Midbrain (tissue), 1 donor: ENCODE measurements around the gene TMEM53.
"Not testable (repeated sequence)": the region's sequence is repeated elsewhere in the genome, so short reads cannot be mapped to it uniquely, and the experiment has no call there.

Source experiments
- DNase-seq: peaks from one replicate; lab custom pipeline; 2025; lab: John Stamatoyannopoulos, UW

The TMEM53 gene

GRCh38 chr1:44674113-44675000, at the start of gene TMEM53, which contains the start of gene ARMH1:
TSS of gene TMEM53 (minus strand) at chr1:44674481. CDS start at chr1:44674391, 90 bp downstream.
TSS of gene ARMH1 (plus strand) at chr1:44674714. CDS start at chr1:44689698, 14,984 bp downstream.
- DNase-seq = peak; percentile 98

- DNase-seq = no peak
These were observed 49.4 kb upstream of the TMEM53 start for GRCh38 chr1:44723496-44724295.

GRCh38 chr1:44723064-44723463, 48.8 kb upstream of the TMEM53 start:
- DNase-seq = no peak

GRCh38 chr1:44721485-44722361, 47.4 kb upstream of the TMEM53 start:
- peak; percentile 20 for DNase-seq

GRCh38 chr1:44720281-44720680, 46.0 kb upstream of the TMEM53 start:
- DNase-seq = no peak

GRCh38 chr1:44719318-44719717, 45.0 kb upstream of the TMEM53 start:
- no peak for DNase-seq

GRCh38 chr1:44718091-44718490, 43.8 kb upstream of the TMEM53 start:
- no peak for DNase-seq

GRCh38 chr1:44717653-44718052, 43.4 kb upstream of the TMEM53 start:
- DNase-seq = no peak

GRCh38 chr1:44717156-44717555, 42.9 kb upstream of the TMEM53 start:
- DNase-seq = no peak

- DNase-seq = peak; percentile 78
These were observed 40.8 kb upstream of the TMEM53 start for GRCh38 chr1:44714944-44715571.

- no peak for DNase-seq
These were observed 40.3 kb upstream of the TMEM53 start for GRCh38 chr1:44714532-44714931.

GRCh38 chr1:44713321-44713781, 39.1 kb upstream of the TMEM53 start:
- no peak for DNase-seq

- peak; percentile 39 for DNase-seq
These were observed 33.9 kb upstream of the TMEM53 start for GRCh38 chr1:44707959-44708831.

GRCh38 chr1:44707112-44707881, 33.0 kb upstream of the TMEM53 start:
- no peak for DNase-seq

- no peak for DNase-seq
These were observed 31.7 kb upstream of the TMEM53 start for GRCh38 chr1:44705938-44706337.

- DNase-seq = no peak
These were observed 31.2 kb upstream of the TMEM53 start for GRCh38 chr1:44705470-44705869.

GRCh38 chr1:44701141-44701573, 26.9 kb upstream of the TMEM53 start:
- no peak for DNase-seq

GRCh38 chr1:44700573-44700972, 26.3 kb upstream of the TMEM53 start:
- no peak for DNase-seq

GRCh38 chr1:44699375-44699774, 25.1 kb upstream of the TMEM53 start:
- DNase-seq = not testable (repeated sequence)
